Endothelial cell of umbilical vein (primary cell): ENCODE results near the gene HNRNPC. TPM values are rescaled to one million over a fixed set of nuclear protein-coding genes. Genes with fewer than 3 reads are reported as not detected.

Source experiments
- BruUV-seq: library from RNA; stranded (reverse); fragments of 400-500 nt; replicated peaks from 2 replicates; lab custom pipeline; 2021; lab: Mats Ljungman, UMichigan
- CTCF ChIA-PET: fragments of 300-600, 350-600 bp; sonication (Branson Sonifier 250); formaldehyde crosslinking; loops from one replicate; lab custom pipeline; 2021; ENCODE audit warnings: antibody characterized with exemption, inconsistent platforms; lab: Charles Lee
- POLR2A ChIA-PET: fragments of 300-600, 350-600 bp; sonication (Branson Sonifier 250); formaldehyde crosslinking; loops from one replicate; lab custom pipeline; 2021; ENCODE audit warnings: antibody characterized with exemption, inconsistent platforms; lab: Charles Lee
- DNase-seq: peaks from one replicate; pipeline ENCODE4 v3.0.0-alpha.2; 2011; ENCODE audit warnings: low read depth, low spot score
- FAIRE-seq: peaks from 2 replicates; lab custom pipeline; 2011; peaks lifted over from hg19 to GRCh38; lab: Jason Lieb, UNC
- H2AFZ ChIP-seq: 2 replicates; pipeline ENCODE4 v1.6.0; 2012; ENCODE audit warnings: low read depth, low read length, control low read depth, inconsistent platforms
- H3K27ac ChIP-seq: 2 replicates; pipeline ENCODE4 v1.5.1; 2011; ENCODE audit warnings: low read depth, mild to moderate bottlenecking, control low read depth, low read length, moderate library complexity; ENCODE audit not compliant: insufficient read depth
- H3K27me3 ChIP-seq, 2 experiments: 2 replicates each; pipeline versions ENCODE4 v1.6.0 to v1.6.1; 2011; ENCODE audit warnings: low read length in 2 of 2, mixed read lengths in 1 of 2; ENCODE audit not compliant: control insufficient read depth in 2 of 2, insufficient read depth in 2 of 2
- H3K36me3 ChIP-seq, 2 experiments: 2 replicates in 1 of 2; 3 replicates in 1 of 2; pipeline ENCODE4 v1.5.1; 2011; ENCODE audit warnings: low read length in 2 of 2, mild to moderate bottlenecking in 1 of 2, moderate library complexity in 1 of 2; ENCODE audit not compliant: control insufficient read depth in 2 of 2, insufficient read depth in 2 of 2; ENCODE audit errors: extremely low read depth in 1 of 2
- H3K4me1 ChIP-seq: 3 replicates; pipeline ENCODE4 v1.5.1; 2011; ENCODE audit warnings: mild to moderate bottlenecking, low read length; ENCODE audit not compliant: control insufficient read depth, insufficient read depth; ENCODE audit errors: extremely low read depth
- H3K4me2 ChIP-seq: 2 replicates; pipeline ENCODE4 v1.6.1; 2011; ENCODE audit warnings: low read length, control low read depth, mixed read lengths; ENCODE audit not compliant: insufficient read depth
- H3K4me3 ChIP-seq, 3 experiments: fragments of 200-600 bp in 1 of 3; sonication (generic), shearing (Covaris generic) in 1 of 3; replicated peaks in 1 of 3; 2 replicates each; pipeline ENCODE4 v1.5.1; 2011 to 2016; ENCODE audit warnings: control low read depth in 3 of 3, low read length in 3 of 3, mild to moderate bottlenecking in 2 of 3, inconsistent platforms in 1 of 3, low read depth in 1 of 3, moderate library complexity in 1 of 3; ENCODE audit not compliant: insufficient read depth in 1 of 3
- H3K79me2 ChIP-seq: 2 replicates; pipeline ENCODE4 v1.6.0; 2012; ENCODE audit warnings: low read length, inconsistent platforms; ENCODE audit not compliant: control insufficient read depth, insufficient read depth
- H3K9ac ChIP-seq: replicated peaks from 2 replicates; pipeline ENCODE3; 2011; ENCODE audit warnings: low read length, control low read depth; ENCODE audit not compliant: insufficient read depth; ENCODE audit errors: extremely low read depth
- H3K9me1 ChIP-seq: replicated peaks from 3 replicates; pipeline ENCODE4 v1.6.0; 2011; ENCODE audit warnings: mild to moderate bottlenecking, low read length; ENCODE audit not compliant: control insufficient read depth, insufficient read depth; ENCODE audit errors: extremely low read depth
- H3K9me3 ChIP-seq: replicated peaks from 2 replicates; pipeline ENCODE4 v1.5.1; 2012; ENCODE audit warnings: low read length, inconsistent platforms; ENCODE audit not compliant: control insufficient read depth, insufficient read depth
- H4K20me1 ChIP-seq: replicated peaks from 2 replicates; pipeline ENCODE3; 2011; ENCODE audit warnings: mild to moderate bottlenecking, low read length; ENCODE audit not compliant: control insufficient read depth, insufficient read depth; ENCODE audit errors: extremely low read depth
- CTCF ChIP-seq, 2 donors: IDR thresholded peaks; 1 replicate in 1 of 2; 2 replicates in 1 of 2; pipeline ENCODE4 v1.5.1; 2011; ENCODE audit warnings: low read length in 2 of 2, mild to moderate bottlenecking in 2 of 2, moderate library complexity in 2 of 2, control low read depth in 1 of 2, inconsistent platforms in 1 of 2, low read depth in 1 of 2; ENCODE audit not compliant: insufficient read depth in 1 of 2; ENCODE audit errors: extremely low read depth in 1 of 2
- EZH2 ChIP-seq: IDR thresholded peaks from 2 replicates; pipeline ENCODE4 v1.6.1; 2012; ENCODE audit warnings: borderline replicate concordance, low read depth, mild to moderate bottlenecking, moderate library complexity, low read length, inconsistent platforms; ENCODE audit not compliant: severe bottlenecking
- FOS ChIP-seq: IDR thresholded peaks from 2 replicates; pipeline ENCODE4 v1.6.1; 2011; ENCODE audit warnings: mild to moderate bottlenecking, low read length, moderate library complexity, borderline replicate concordance; ENCODE audit not compliant: insufficient read depth
- GATA2 ChIP-seq: IDR thresholded peaks from 2 replicates; pipeline ENCODE4 v1.7.0; 2011; ENCODE audit warnings: low read depth, mild to moderate bottlenecking, moderate library complexity, mixed read lengths, low read length; ENCODE audit not compliant: insufficient read length, insufficient read depth
- JUN ChIP-seq: IDR thresholded peaks from 2 replicates; pipeline ENCODE4 v1.6.1; 2011; ENCODE audit warnings: borderline replicate concordance, low read depth; ENCODE audit not compliant: insufficient read length, insufficient read depth
- MAX ChIP-seq: IDR thresholded peaks from 2 replicates; pipeline ENCODE4 v1.6.1; 2011; ENCODE audit not compliant: insufficient read depth, insufficient read length
- MYC ChIP-seq: IDR thresholded peaks from one replicate; pipeline ENCODE4 v1.6.1; 2011; ENCODE audit warnings: mild to moderate bottlenecking, low read depth, low read length
- POLR2A ChIP-seq: IDR thresholded peaks from 2 replicates; pipeline ENCODE4 v1.6.1; 2012; ENCODE audit warnings: low read depth, mild to moderate bottlenecking, control low read depth, low read length
- POLR2AphosphoS5 ChIP-seq: IDR thresholded peaks from 2 replicates; pipeline ENCODE4 v1.6.1; 2012; ENCODE audit warnings: low read depth, mild to moderate bottlenecking, control low read depth, low read length, moderate library complexity; ENCODE audit not compliant: insufficient read depth
- dilution Hi-C: fragments of 300-500 bp; cut with MboI; formaldehyde crosslinking; loops from one replicate; pipeline ENCODE4 v1.15.0; 2019; ENCODE audit warnings: low sequenced_read_pairs; ENCODE audit not compliant: extremely low pct_ligation_motif_present
- intact Hi-C: fragments of 100-400 bp; cut with micrococcal nuclease; formaldehyde crosslinking; loops from one replicate; pipeline ENCODE4 v1.10.0; 2022
- polyA plus RNA-seq, 4 experiments: library from polyadenylated mRNA; depleted of rRNA in 3 of 4; stranded (reverse) in 3 of 4; unstranded in 1 of 4; fragments of >200 nt; gene quantifications; 2 replicates each; pipeline versions ENCODE4 v1.2.1 to v1.2.3, GENCODE V29; 2011 to 2012; ENCODE audit warnings: missing spikeins in 1 of 4
- total RNA-seq: library from RNA; stranded (reverse); gene quantifications from 2 replicates; pipeline ENCODE4 v1.2.3, GENCODE V29; 2021

The HNRNPC gene
- total and polyA plus RNA-seq, 2 donors (not counting 3 experiments of a cell fraction or from before 2014, with no cell fraction given): 531 to 674 TPM

GRCh38 chr14:21309956-21310355, 40.7 kb upstream of the HNRNPC start:
- no peaks in the 10 kb centered on the region for H3K9me3 ChIP-seq
- no peaks in the 10 kb centered on the region for H3K36me3 ChIP-seq
- no peak overlapping the region for H3K9ac ChIP-seq
- H3K4me3 ChIP-seq: no peak overlapping the region
- intact Hi-C loops (no loop called here), dilution Hi-C loops (no loop called here)
- no peaks in the 10 kb centered on the region for H3K4me1 ChIP-seq
- H3K4me2 ChIP-seq: no peak overlapping the region
- H4K20me1 ChIP-seq: no peaks in the 10 kb centered on the region
- FAIRE-seq (no peak), DNase-seq (no peak)
- TF ChIP-seq POLR2A: no peak
- no peak for TF ChIP-seq POLR2AphosphoS5
- no peak for TF ChIP-seq MAX
- no peak for TF ChIP-seq FOS
- no peak overlapping the region for H3K27ac ChIP-seq
- ChIA-PET CTCF (no interaction called here), POLR2A (no interaction called here)
- H3K9me1 ChIP-seq: no peaks in the 10 kb centered on the region
- no peak overlapping the region for H2AFZ ChIP-seq
- no TSS peak for BruUV-seq
- H3K27me3 ChIP-seq: peaks cover 6% of the 10 kb centered on the region in 2 experiments
- H3K79me2 ChIP-seq: no peaks in the 10 kb centered on the region

DNA sequence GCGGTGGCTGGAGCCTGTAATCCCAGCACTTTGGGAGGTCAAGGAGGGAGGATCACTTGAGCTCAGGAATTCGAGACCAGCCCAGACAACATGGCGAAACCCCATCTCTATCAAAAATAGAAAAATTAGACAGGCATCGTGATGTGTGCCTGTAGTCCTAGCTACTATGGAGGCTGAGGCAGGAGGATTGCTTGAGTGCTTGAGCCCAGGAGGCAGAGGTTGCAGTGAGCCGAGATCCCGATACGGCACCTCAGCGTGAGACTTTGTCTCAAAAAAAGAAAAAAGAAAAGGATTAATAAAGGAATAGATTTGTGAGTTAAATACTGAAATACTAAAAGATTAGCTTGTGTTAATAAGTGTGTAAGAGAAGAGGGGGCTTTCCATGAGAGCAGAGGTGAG, 40.0 kb upstream of the HNRNPC start:
- H2AFZ ChIP-seq: peak overlapping the region; percentile 73
- H3K79me2 ChIP-seq: no peaks in the 10 kb centered on the region
- H3K27me3 ChIP-seq: peaks cover 6% of the 10 kb centered on the region in 2 experiments
- POLR2A ChIA-PET: no interaction called here
- TF ChIP-seq EZH2: no peak
- no peak for TF ChIP-seq POLR2AphosphoS5
- no peak for TF ChIP-seq POLR2A
- TF ChIP-seq JUN: no peak
- TF ChIP-seq FOS: no peak
- TF ChIP-seq CTCF (IDR thresholded peaks at IDR 0.05; ENCODE audit: extremely low read depth in 1 of 2, insufficient read depth in 1 of 2, low read depth in 1 of 2, low read length in 2 of 2): no peak
- TF ChIP-seq GATA2: no peak
- no peak for TF ChIP-seq MAX
- TF ChIP-seq MYC: no peak
- H3K9me3 ChIP-seq: no peaks in the 10 kb centered on the region
- DNase-seq: no peak
- H3K36me3 ChIP-seq: no peaks in the 10 kb centered on the region
- no TSS peak for BruUV-seq
- dilution Hi-C loops: no loop called here
- intact Hi-C loops: no loop called here
- no peak overlapping the region for H3K9ac ChIP-seq
- H4K20me1 ChIP-seq: no peaks in the 10 kb centered on the region
- H3K4me1 ChIP-seq: no peaks in the 10 kb centered on the region
- no peak for FAIRE-seq
- H3K4me3 ChIP-seq: peak overlapping the region in 1 of 3 experiments; percentile 20
- peak overlapping the region; percentile 63 for H3K4me2 ChIP-seq
- no peaks in the 10 kb centered on the region for H3K9me1 ChIP-seq
- CTCF ChIA-PET: interaction anchor here (1.3 kb wide), 1 partner anchor 21 kb away, joined by 3 read pairs; no protein-coding TSS in a partner anchor
- no peak overlapping the region for H3K27ac ChIP-seq
